Right cardiac atrium (tissue), 5 donors: Measurements from ENCODE around the gene EFCAB6. TPM values are rescaled to one million over a fixed set of nuclear protein-coding genes. Genes with fewer than 3 reads are reported as not detected.
A peak's percentile ranks its signal among the peaks of the same experiment; 100 is the strongest.

Source experiments
- ATAC-seq, 2 donors: fragments of 200-7000 bp; cut with Tn5 transposase; one replicate each; pipeline versions ENCODE4 v1.8.0 to v1.9.1; 2020; ENCODE audit warnings: moderate library complexity in 2 of 2, mild to moderate bottlenecking in 1 of 2
- DNase-seq, 3 donors: peaks; one replicate each; pipeline ENCODE4 v3.0.0-alpha.2; 2020
- H3K27ac ChIP-seq: one replicate; pipeline ENCODE4 v1.5.1; 2013; ENCODE audit warnings: mild to moderate bottlenecking, low read length, control low read depth, moderate library complexity
- H3K27me3 ChIP-seq: one replicate; pipeline ENCODE4 v1.6.1; 2013; ENCODE audit not compliant: control insufficient read depth, insufficient read depth
- H3K4me1 ChIP-seq: one replicate; pipeline ENCODE4 v1.6.1; 2013; ENCODE audit warnings: low read length; ENCODE audit not compliant: control insufficient read depth, insufficient read depth
- H3K4me3 ChIP-seq: one replicate; pipeline ENCODE4 v1.5.1; 2013; ENCODE audit warnings: low read length, control low read depth
- H3K9me3 ChIP-seq: one replicate; pipeline ENCODE4 v1.6.1; 2013; ENCODE audit warnings: low read length; ENCODE audit not compliant: control insufficient read depth
- WGBS: extraction: QIAGEN DNeasy Blood & Tissue Kit; methylation state at CpG from one replicate; pipeline ENCODE4 v1.1.7; 2013; 5-methylcytosine and 5-hydroxymethylcytosine counted together
- intact Hi-C, 4 donors: fragments of 100-400 bp; cut with DNase I; formaldehyde crosslinking; loops; one replicate each; pipeline versions ENCODE4 v1.11.0 to v1.14.0; 2022 to 2023
- polyA plus RNA-seq: library from polyadenylated mRNA; stranded (reverse); fragments of 200-250 nt; gene quantifications from one replicate; pipeline ENCODE4 v1.2.3, GENCODE V29; 2013
- total RNA-seq, 4 donors: library from RNA; stranded (reverse); fragmentation: NEBNext Ultra II Directional; extraction: Animal tissue kit (Norgen Biotek cat#: 25700); gene quantifications; one replicate each; pipeline ENCODE4 v1.2.1, GENCODE V29; 2021
- donor health status: healthy with polysubstance abuse.
- donor health status: DM: no; HTN: yes; CAD: no.
- donor health status: DM: no; HTN: no; CAD: no.
- donor health status: DM: no; HTN: yes; CAD: no; lungs with severe emphysema.
- donor health status: DM: yes; HTN: yes; CAD: no.

Gene EFCAB6
- total and polyA plus RNA-seq, 5 donors: 0.70 to 3.4 (median 1.8) TPM

GRCh38 chr22:43566021-43566420, 246.1 kb downstream of the EFCAB6 start:
- H3K9me3 ChIP-seq: no peaks in the 10 kb centered on the region
- ATAC-seq (no peak), DNase-seq (no peak)
- WGBS: 72% methylated on average over 9 of the region's 9 CpGs
- H3K27me3 ChIP-seq: no peaks in the 10 kb centered on the region
- intact Hi-C loops: no loop called here
- no peak overlapping the region for H3K4me3 ChIP-seq
- H3K27ac ChIP-seq: no peak overlapping the region
- no peaks in the 10 kb centered on the region for H3K4me1 ChIP-seq

- intact Hi-C loops: no loop called here
- no peak for ATAC-seq
- no peak for DNase-seq
- Histone ChIP-seq H3K4me3 (no peak overlapping the region), H3K27me3 (no peaks in the 10 kb centered on the region), H3K9me3 (no peaks in the 10 kb centered on the region), H3K4me1 (no peaks in the 10 kb centered on the region), H3K27ac (no peak overlapping the region)
- WGBS: 96% methylated on average over 6 of the region's 6 CpGs
These were observed 247.2 kb downstream of the EFCAB6 start for GRCh38 chr22:43564859-43565258.

- intact Hi-C loops: no loop called here
- 92% methylated on average over 8 of the region's 8 CpGs for WGBS
- DNase-seq (no peak), ATAC-seq (no peak)
- Histone ChIP-seq H3K4me1 (no peaks in the 10 kb centered on the region), H3K27me3 (no peaks in the 10 kb centered on the region), H3K4me3 (no peak overlapping the region), H3K27ac (no peak overlapping the region), H3K9me3 (no peaks in the 10 kb centered on the region)
These were observed 248.5 kb downstream of the EFCAB6 start for GRCh38 chr22:43563571-43563970.

GRCh38 chr22:43562843-43563242, 249.3 kb downstream of the EFCAB6 start:
- no peak for DNase-seq
- Histone ChIP-seq H3K27me3 (no peaks in the 10 kb centered on the region), H3K27ac (no peak overlapping the region), H3K9me3 (no peaks in the 10 kb centered on the region), H3K4me3 (no peak overlapping the region), H3K4me1 (no peaks in the 10 kb centered on the region)
- peak in 1 of 2 donors; percentile 29 for ATAC-seq
- 86% methylated on average over 13 of the region's 13 CpGs for WGBS
- intact Hi-C loops: no loop called here

GRCh38 chr22:43561415-43562178, 250.5 kb downstream of the EFCAB6 start:
- DNase-seq (no peak), ATAC-seq (no peak)
- intact Hi-C loops: no loop called here
- H3K9me3 ChIP-seq: no peaks in the 10 kb centered on the region
- WGBS: 34% methylated on average over 22 of the region's 22 CpGs
- no peaks in the 10 kb centered on the region for H3K27me3 ChIP-seq
- no peaks in the 10 kb centered on the region for H3K4me1 ChIP-seq
- no peak overlapping the region for H3K4me3 ChIP-seq
- H3K27ac ChIP-seq: no peak overlapping the region

GRCh38 chr22:43560651-43561050, 251.5 kb downstream of the EFCAB6 start:
- peak in 1 of 2 donors; percentile 24 for ATAC-seq
- Histone ChIP-seq H3K4me1 (no peaks in the 10 kb centered on the region), H3K4me3 (no peak overlapping the region), H3K27me3 (no peaks in the 10 kb centered on the region), H3K9me3 (no peaks in the 10 kb centered on the region), H3K27ac (no peak overlapping the region)
- WGBS: 89% methylated on average over 18 of the region's 18 CpGs
- no peak for DNase-seq
- intact Hi-C loops: no loop called here

GRCh38 chr22:43555561-43556515, 256.3 kb downstream of the EFCAB6 start:
- H3K27me3 ChIP-seq: no peaks in the 10 kb centered on the region
- H3K9me3 ChIP-seq: no peaks in the 10 kb centered on the region
- intact Hi-C loops: no loop called here
- no peak for DNase-seq
- 78% methylated on average over 11 of the region's 11 CpGs for WGBS
- no peak for ATAC-seq
- H3K27ac ChIP-seq: no peak overlapping the region
- H3K4me3 ChIP-seq: no peak overlapping the region
- H3K4me1 ChIP-seq: no peaks in the 10 kb centered on the region

GRCh38 chr22:43554694-43555365, 257.3 kb downstream of the EFCAB6 start:
- no peaks in the 10 kb centered on the region for H3K27me3 ChIP-seq
- no peaks in the 10 kb centered on the region for H3K4me1 ChIP-seq
- intact Hi-C loops: no loop called here
- ATAC-seq (no peak), DNase-seq (no peak)
- H3K4me3 ChIP-seq: no peak overlapping the region
- no peak overlapping the region for H3K27ac ChIP-seq
- 89% methylated on average over 17 of the region's 17 CpGs for WGBS
- no peaks in the 10 kb centered on the region for H3K9me3 ChIP-seq

- intact Hi-C loops: no loop called here
- ATAC-seq (no peak), DNase-seq (no peak)
- no peak overlapping the region for H3K27ac ChIP-seq
- no peaks in the 10 kb centered on the region for H3K4me1 ChIP-seq
- no peaks in the 10 kb centered on the region for H3K27me3 ChIP-seq
- WGBS: 94% methylated on average over 6 of the region's 6 CpGs
- no peak overlapping the region for H3K4me3 ChIP-seq
- no peaks in the 10 kb centered on the region for H3K9me3 ChIP-seq
These were observed 257.9 kb downstream of the EFCAB6 start for GRCh38 chr22:43554259-43554636.

GRCh38 chr22:43553451-43554258, 258.4 kb downstream of the EFCAB6 start:
- Histone ChIP-seq H3K27me3 (no peaks in the 10 kb centered on the region), H3K27ac (no peak overlapping the region), H3K4me1 (no peaks in the 10 kb centered on the region), H3K4me3 (no peak overlapping the region), H3K9me3 (no peaks in the 10 kb centered on the region)
- no peak for ATAC-seq
- 92% methylated on average over 16 of the region's 16 CpGs for WGBS
- no peak for DNase-seq
- intact Hi-C loops: no loop called here
